ENCODE results near the gene FLT1.

The FLT1 gene

GRCh38 chr13:28494778-28495537, at the start of gene FLT1:
Gene FLT1, minus strand, starts transcription at chr13:28495128. Its CDS starts 285 bp downstream, at chr13:28494843.
- Histone ChIP-seq H3K9me3 (ENCODE audit: severe bottlenecking) (peaks cover 2% of the 10 kb centered on the region), H3K36me3 (no peaks in the 10 kb centered on the region), H3K4me3 (ENCODE audit: low read depth, low read length) (peak within 1 kb of the TSS; percentile 71), H3K27ac (peak within 1 kb of the TSS; percentile 2), H3K27me3 (ENCODE audit: insufficient read depth, low read depth, severe bottlenecking) (peaks cover 23% of the 10 kb centered on the region)
- DNase-seq: peak; percentile 71
- TF ChIP-seq CTCF (IDR thresholded peaks at IDR 0.05; ENCODE audit: low read depth, low read length): no peak

DNA sequence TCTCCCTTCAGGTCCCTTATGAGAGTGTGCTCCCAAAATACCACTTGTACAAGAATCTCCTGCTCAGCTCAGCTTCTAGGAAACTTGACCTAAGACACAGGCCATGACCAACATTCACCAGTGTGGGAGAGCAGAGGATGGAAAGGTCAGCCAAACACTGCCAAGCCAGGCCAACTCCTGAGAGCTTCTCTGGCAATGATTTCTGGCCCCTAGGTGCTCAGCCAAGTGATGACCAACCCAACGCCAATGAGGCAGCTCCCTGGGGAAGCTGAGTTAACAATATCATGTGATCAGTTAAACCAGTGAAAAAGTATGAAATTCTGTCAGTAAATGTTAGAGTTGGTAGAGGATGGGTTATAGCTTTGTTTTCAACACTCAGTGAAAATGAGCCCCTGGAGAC, 49.1 kb upstream of the FLT1 start:
- no peak for TF ChIP-seq CTCF (IDR thresholded peaks at IDR 0.05; ENCODE audit: low read depth, low read length)
- DNase-seq: no peak
- H3K4me3 ChIP-seq (ENCODE audit: low read depth, low read length): no peak overlapping the region

GRCh38 chr13:28542804-28543203, 47.9 kb upstream of the FLT1 start:
- no peak for TF ChIP-seq CTCF (IDR thresholded peaks at IDR 0.05; ENCODE audit: low read depth, low read length)
- no peak overlapping the region for H3K4me3 ChIP-seq (ENCODE audit: low read depth, low read length)

More for the DNA sequence above, 49.1 kb upstream of the FLT1 start:
- H3K27ac ChIP-seq: no peak overlapping the region
- H3K9me3 ChIP-seq (ENCODE audit: severe bottlenecking): no peaks in the 10 kb centered on the region
- no peaks in the 10 kb centered on the region for H3K36me3 ChIP-seq
- no peaks in the 10 kb centered on the region for H3K27me3 ChIP-seq (ENCODE audit: insufficient read depth, low read depth, severe bottlenecking)

DNA sequence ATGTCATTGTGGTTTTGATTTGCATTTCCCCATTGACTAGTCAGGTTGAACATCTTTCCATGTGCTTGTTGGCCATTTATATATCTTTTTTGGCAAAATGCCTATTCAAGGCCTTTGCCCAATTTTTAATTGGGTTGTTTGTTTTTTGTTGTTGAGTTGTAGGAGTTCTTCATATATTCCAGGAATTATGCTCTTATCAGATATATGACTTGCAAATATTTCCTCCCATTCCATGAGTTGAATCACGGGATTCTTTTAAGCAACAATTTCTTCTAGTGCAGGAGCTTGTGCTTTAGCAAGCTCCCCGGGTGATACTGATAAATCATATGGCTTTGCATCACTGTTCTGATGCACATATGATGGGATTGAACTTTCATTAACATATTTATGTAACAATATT, 47.0 kb upstream of the FLT1 start:
- no peak overlapping the region for H3K27ac ChIP-seq
- H3K27me3 ChIP-seq (ENCODE audit: insufficient read depth, low read depth, severe bottlenecking): no peaks in the 10 kb centered on the region
- no peaks in the 10 kb centered on the region for H3K9me3 ChIP-seq (ENCODE audit: severe bottlenecking)
- H3K36me3 ChIP-seq: no peaks in the 10 kb centered on the region
- no peak for TF ChIP-seq CTCF (IDR thresholded peaks at IDR 0.05; ENCODE audit: low read depth, low read length)
- H3K4me3 ChIP-seq (ENCODE audit: low read depth, low read length): no peak overlapping the region
- no peak for DNase-seq

More at GRCh38 chr13:28542804-28543203, 47.9 kb upstream of the FLT1 start:
- Histone ChIP-seq H3K27ac (no peak overlapping the region), H3K36me3 (no peaks in the 10 kb centered on the region), H3K27me3 (ENCODE audit: insufficient read depth, low read depth, severe bottlenecking) (no peaks in the 10 kb centered on the region), H3K9me3 (ENCODE audit: severe bottlenecking) (no peaks in the 10 kb centered on the region)
- no peak for DNase-seq

DNA sequence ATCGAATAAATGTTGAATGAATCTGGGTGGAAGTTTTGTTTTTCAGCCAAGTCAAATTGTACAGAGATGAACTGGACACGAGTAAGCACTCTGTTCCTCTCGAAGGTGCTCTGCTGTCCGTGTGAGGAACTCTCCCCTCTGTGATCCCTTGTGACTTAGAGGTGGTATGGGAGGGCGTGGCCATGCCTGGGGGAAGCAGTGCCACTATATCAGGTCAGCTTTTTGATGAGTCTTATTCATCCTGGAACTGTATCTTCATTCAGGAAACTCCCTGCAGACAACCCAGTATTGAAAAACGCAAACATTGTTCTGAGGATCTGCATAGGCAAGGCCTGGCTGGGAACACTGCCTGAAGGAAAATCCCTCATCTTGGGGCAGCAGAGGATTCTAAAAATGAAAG, 45.7 kb upstream of the FLT1 start:
- Histone ChIP-seq H3K4me3 (ENCODE audit: low read depth, low read length) (no peak overlapping the region), H3K36me3 (no peaks in the 10 kb centered on the region), H3K27ac (no peak overlapping the region), H3K9me3 (ENCODE audit: severe bottlenecking) (no peaks in the 10 kb centered on the region), H3K27me3 (ENCODE audit: insufficient read depth, low read depth, severe bottlenecking) (no peaks in the 10 kb centered on the region)
- TF ChIP-seq CTCF (IDR thresholded peaks at IDR 0.05; ENCODE audit: low read depth, low read length): no peak
- no peak for DNase-seq

Data from WERI-Rb-1 (cell line).